ENCODE results near the gene ASTE1.
"Not testable (repeated sequence)": the region's sequence is repeated elsewhere in the genome, so short reads cannot be mapped to it uniquely, and the experiment has no call there.

ASTE1 gene, protein sequence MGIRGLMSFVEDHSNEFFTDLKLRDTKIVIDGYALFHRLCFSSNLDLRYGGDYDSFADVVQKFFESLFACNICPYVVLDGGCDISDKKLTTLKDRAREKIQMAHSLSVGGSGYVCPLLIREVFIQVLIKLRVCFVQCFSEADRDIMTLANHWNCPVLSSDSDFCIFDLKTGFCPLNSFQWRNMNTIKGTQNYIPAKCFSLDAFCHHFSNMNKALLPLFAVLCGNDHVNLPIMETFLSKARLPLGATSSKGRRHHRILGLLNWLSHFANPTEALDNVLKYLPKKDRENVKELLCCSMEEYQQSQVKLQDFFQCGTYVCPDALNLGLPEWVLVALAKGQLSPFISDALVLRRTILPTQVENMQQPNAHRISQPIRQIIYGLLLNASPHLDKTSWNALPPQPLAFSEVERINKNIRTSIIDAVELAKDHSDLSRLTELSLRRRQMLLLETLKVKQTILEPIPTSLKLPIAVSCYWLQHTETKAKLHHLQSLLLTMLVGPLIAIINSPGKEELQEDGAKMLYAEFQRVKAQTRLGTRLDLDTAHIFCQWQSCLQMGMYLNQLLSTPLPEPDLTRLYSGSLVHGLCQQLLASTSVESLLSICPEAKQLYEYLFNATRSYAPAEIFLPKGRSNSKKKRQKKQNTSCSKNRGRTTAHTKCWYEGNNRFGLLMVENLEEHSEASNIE

DNA sequence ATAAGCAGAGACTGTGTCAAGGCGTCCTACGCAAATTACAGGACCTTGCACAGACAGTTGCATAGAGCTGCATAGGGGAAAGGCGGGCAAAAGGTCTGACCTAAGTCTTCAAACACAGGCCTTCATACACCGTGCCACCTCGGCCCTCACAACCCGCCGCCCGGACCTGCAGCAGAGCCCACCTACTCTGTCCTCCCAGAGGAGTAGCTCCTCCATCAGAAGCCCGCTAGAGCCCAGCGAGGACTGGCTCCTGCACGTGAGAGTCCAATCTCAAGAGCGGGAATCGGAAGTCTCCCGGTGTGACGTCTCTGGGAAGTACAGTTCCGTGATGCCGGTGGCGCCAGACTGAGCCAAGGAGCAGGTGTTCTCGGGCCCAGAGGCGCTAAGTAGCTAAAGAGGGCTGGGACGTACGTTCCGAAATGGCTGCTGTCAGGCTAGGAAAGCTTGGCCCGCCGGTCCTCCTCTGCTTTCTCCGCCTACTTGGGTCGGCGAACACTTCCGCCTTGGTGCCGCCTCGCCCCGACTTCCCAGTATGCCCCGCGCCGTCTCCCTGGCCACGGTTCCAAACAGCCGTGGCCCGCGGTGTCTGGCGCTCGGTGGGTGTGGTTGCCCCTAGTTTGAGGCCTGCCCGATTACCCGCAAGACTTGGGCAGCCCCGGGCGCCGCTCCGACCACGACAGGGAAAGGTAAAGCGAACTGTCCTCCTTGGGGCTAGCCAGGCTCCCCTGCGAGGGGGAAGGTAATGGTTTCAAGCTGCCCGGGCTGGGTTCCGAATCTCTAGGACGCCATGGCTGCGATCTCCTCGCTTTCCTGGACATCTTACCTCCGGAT lies at the start of gene ASTE1, which contains the start of gene NEK11:
Gene ASTE1, minus strand, starts transcription at position 505 of the 831 bp plus-strand sequence. CDS start 1,519 bp downstream, outside the sequence.
Gene NEK11, plus strand, starts transcription at position 557 of the 831 bp plus-strand sequence. CDS start 2,832 bp downstream, outside the sequence.
- DNase-seq (ENCODE audit: low spot score): peak; percentile 90
- peak; percentile 50 for FAIRE-seq

DNA sequence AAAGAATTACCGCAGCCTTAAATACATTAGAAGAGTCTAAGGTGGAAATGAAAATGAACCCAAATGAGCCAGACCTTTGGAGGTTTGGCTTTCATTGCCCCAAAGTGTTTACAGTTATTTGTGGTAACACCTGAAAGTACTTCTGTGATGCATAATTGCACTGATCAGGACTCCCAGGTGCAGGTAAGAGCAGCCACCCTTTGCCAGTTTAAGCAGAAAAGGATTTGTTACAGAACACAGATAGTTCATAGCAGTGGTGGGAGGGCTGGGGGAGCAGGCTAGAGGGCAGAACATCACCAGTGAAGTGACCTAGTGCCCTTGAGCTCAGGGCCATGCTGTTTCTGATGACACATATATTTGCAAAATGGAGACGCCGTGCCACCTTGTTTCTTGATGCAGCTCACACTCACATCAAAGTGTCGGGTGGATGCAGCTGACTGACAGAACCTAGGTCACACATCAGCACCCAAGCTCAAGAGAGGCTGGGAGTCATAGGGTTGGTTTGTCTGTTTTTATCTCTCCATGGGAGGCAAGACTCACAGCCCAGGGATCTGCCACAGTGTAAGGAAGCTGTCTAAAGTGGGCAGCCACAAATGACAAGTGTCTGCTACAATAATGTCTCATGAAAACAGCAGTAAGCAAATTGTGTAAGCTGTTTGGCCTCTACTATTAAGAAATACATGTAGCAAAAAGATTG lies 49.2 kb upstream of the ASTE1 start:
- DNase-seq (ENCODE audit: low spot score): no peak
- FAIRE-seq: no peak

DNA sequence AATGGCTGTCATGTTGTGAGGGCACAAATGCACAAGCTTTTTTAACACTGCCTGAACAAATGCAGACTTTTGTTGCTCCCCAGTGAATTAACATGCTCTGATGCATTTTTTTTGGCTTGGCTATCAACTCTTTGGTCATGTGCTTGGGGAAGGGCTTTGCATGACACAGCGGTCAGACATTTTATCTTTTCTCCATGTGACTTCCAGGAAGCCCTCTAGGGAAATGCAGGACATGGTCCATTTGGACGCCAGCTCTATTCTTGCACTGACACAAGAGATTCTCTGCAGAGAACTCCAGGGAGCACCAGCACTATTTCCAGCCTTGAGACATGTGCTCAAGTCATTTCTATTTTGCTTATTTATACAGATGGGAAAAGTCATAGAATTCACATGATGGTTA lies 46.2 kb upstream of the ASTE1 start:
- no peak for DNase-seq (ENCODE audit: low spot score)

DNA sequence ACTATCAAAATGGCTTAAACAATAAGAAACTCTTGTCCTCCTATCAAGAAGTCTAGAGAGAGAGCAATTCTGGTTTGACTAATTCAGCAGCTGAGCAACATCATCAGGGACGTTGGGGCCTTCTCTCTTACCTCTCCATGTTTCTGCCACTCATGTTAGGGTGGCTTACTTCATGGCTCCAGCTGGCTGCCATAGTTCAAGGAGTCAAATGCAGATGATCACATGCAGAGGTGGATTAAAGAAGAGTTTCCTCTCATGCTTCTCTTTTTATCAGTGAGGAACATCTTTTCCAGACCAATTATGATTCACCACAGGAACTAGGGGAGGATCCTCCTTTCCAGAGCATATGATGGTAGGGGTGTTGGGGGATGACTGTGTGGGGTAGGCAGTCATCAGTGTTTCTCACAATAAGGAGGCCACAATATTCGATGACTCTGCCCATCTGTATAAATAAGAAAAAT lies 45.5 kb upstream of the ASTE1 start:
- FAIRE-seq: no peak
- DNase-seq (ENCODE audit: low spot score): no peak

More for the DNA sequence above, 46.2 kb upstream of the ASTE1 start:
- FAIRE-seq: no peak

DNA sequence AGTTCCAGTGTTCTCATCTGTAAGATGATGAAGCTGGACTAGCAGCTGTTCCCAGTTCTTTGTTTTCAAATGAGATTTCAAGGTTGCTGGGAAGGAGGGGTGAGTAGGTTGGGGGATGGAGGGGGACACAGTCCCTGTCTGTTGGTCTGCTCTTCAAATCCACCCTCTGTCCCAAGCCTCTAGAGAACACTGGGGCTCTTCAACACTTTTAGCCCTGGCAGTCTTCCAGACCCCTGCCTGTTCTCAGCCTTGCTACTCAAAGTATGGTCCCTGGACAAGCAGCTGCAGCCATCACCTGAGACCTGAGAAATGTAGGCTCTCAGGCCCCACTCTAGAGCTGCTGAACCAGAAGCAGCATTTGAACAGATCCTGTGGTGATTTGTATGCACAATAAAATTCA lies 41.4 kb upstream of the ASTE1 start:
- DNase-seq (ENCODE audit: low spot score) (no peak), FAIRE-seq (no peak)

DNA sequence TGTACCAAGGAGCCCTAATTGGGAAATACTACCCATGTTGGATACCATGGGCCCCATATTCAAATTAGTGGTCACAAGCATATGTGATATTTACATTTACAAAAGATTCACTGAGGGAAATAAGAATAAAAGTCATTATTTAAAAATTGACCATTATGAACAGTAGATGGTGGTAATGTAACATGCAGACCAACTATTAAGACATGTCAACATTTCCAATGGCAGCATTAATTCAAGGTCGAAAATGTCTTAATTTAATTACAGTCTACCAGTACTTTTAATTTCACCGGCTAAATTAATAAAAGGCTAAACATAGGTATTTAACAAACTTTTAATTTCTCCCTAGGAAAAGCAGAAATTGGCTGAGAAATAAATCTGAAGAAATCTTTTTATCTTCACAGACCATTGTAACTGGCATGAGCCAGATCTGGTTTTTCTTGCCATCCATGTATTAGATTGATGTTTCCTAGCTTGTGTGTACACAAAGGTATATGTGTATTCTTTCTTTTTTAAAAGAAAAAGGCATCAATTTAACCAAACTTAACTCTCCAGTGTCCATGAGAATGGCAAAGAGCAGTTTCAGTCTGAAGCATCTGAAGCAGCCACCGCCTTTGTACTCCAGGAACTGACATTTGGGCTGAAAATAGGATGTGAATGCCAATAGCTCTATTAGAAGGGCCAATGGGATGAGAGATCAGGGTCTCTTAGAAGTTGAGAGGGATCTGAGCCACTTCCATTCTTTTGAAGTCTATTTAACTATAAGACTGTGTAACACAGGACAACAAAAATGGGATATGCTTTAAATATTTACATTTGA lies 26.6 kb upstream of the ASTE1 start:
- no peak for DNase-seq (ENCODE audit: low spot score)
- FAIRE-seq: no peak

DNA sequence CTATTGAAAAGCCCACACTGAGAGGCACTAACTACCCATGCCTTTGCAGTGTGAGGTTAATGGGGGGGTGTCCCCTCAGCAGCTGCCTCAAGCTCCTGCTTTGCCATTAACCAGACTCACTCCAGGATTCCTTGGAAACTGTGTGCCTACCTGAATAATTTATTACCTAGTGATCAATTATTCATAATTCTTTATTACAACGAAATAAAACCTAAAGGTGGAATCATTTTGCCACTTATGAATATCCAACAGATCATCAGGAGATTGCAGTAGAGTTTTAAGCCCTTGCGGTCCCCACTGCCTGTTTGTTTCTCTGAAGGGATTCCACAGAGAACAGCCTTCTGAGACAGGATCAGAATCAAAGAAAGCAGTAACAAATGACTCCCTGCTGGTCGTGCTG lies 23.4 kb upstream of the ASTE1 start:
- FAIRE-seq (no peak), DNase-seq (ENCODE audit: low spot score) (no peak)

DNA sequence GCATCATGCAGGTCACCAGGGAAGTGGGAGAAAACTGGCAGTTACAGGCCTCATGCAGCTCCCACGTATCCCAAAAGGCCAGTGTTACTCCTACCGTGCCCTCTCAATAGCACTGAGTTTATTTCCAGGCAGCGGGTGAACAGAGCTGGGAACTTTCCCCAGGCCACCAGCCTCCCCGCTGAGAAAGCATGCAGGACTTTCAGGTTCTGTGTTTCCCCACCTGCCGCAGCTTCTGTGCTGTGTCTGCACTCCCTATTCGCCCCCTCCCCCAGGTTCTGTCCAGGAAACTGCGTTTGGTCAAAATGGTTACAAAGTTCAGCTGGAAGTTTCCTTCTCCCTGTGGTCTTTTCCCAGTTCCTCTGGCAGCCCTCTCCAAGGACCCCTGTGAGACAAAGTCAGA lies 21.4 kb upstream of the ASTE1 start:
- FAIRE-seq (no peak), DNase-seq (ENCODE audit: low spot score) (no peak)

DNA sequence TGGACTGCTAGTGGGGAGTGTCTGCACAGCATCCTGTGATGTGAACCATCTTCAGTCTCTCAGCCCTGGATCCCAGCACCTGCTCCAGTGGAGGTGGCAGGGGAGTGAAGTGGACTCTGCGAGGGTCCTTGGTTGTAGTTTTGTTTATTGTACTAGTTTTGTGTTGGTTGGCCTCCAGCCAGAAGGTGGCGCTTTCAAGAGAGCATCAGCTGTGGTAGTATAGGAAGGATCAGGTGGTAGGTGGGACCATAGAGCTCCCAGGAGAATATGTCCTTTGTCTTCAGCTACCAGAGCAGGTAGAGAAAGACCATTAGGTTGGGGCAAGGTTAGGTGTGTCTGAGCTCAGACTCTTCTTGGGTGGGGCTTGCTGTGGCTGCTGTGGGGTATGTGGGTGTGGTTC lies 21.0 kb upstream of the ASTE1 start:
- no peak for DNase-seq (ENCODE audit: low spot score)
- no peak for FAIRE-seq

DNA sequence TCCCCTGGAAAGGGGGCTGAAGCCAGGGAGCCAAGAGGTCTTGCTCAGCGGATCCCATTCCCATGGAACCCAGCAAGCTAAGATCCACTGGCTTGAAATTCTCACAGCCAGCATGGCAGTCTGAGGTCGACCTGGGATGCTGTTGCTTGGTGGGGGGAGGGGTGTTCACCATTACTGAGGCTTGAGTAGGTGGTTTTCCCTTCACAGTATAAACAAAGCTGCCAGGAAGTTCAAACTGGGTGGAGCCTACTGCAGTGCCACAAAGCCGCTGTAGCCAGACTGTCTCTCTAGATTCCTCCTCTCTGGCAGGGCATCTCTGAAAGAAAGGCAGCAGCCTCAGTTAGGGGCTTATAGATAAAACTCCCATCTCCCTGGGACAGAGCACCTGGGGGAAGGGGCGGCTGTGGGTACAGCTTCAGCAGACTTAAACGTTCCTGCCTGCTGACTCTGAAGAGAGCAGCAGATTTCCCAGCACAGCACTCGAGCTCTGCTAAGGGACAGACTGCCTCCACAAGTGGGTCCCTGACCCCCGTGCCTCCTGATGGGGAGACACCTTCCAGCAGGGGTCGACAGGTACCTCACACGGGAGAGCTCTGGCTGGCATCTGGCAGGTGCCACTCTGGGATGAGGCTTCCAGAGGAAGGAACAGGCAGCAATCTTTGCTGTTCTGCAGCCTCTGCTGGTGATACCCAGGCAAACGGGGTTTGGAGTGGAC lies 15.8 kb upstream of the ASTE1 start:
- not testable (repeated sequence) for DNase-seq (ENCODE audit: low spot score); FAIRE-seq

DNA sequence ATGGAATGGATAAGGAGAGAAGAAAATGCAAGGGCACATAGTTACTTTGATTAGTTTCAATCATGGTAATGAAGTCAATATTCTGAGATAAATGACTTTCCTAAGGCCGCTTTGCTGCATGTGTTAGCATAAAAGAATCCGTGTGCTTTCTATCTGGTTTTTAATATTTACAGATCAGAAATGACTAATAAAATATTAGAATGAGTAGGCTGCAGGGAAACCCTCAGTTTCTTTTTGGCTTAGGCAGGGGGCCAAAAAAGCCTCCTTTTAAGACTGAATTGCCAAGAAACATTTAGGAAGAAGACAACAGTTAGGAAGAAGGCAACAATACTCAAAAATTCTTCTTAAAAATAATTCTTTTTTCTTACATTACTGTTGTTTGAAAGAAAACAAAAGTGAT lies 11.7 kb upstream of the ASTE1 start:
- no peak for DNase-seq (ENCODE audit: low spot score)
- FAIRE-seq: no peak

DNA sequence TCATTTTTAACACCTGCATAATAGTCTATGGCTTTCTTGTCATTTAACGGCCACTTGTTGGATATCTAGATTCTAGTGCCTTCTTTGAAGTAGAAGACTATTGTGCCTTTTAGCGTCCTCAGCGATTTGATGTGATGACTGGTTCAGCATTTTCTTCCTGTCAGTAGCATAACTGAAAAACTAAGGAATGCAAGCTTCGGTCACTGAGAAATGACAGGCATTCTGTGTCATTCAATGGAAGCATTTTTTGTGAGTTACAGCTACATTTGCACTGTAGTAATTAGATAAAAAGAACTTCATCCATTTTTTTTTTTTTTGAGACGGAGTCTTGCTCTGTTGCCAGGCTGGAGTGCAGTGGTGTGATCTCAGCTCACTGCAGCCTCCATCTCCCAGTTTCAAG lies 10.4 kb upstream of the ASTE1 start:
- DNase-seq (ENCODE audit: low spot score) (peak; percentile 21), FAIRE-seq (no peak)

DNA sequence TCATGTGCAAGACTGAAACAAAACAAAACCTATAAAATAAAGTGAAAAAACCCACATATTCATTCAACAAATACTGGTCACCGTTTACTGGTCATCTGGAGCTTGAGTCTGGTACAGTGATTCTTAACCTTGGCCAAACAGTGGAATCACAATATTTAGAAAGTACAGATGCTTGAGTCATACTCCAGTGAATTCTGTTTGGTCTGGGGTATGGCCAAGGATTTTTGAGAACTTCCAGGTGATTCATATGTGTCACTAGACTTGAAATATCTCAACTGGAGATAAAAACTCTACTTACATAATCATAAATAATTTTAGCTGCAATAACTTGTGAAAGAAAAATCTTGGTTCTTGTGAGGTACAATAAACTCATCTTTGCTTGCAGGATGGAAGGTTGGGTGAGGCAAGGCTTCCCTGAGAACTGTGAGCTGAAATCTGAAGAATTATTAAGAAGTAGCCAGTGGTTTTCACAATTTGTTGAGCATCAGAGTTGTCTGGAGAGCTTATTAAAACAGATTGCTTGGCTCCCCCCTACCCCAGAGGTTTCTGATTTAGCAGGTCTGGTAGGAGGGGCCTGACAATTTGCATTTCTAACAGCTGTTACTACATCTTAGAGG lies 9.7 kb upstream of the ASTE1 start:
- FAIRE-seq (no peak), DNase-seq (ENCODE audit: low spot score) (peak; percentile 10)

DNA sequence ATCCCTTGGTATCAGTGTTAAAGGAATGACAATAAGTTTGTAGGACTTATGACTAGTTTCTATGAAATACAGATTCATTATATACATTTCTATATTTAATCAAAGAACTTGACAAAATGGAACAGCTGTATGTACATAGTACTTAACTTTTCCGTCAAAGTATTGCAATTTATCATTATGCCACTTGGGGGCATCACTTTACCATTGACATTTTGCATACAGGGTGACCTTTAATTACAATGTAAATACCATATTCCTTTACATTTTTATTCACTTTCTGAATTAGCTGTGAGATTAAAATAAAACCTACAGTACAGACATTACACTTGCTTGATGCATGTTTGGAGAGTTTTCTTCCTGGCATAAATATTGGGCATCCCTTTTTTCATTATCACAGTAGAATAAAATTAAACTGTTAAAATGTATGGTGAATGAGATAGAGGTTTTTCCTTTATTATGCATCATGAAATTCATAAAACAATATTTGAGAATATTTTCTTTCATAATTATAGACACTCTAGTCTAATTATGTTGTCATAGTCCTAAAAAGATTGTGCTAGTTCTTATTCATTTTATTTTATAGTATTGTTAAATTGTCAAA lies 7.0 kb upstream of the ASTE1 start:
- FAIRE-seq (no peak), DNase-seq (ENCODE audit: low spot score) (no peak)

DNA sequence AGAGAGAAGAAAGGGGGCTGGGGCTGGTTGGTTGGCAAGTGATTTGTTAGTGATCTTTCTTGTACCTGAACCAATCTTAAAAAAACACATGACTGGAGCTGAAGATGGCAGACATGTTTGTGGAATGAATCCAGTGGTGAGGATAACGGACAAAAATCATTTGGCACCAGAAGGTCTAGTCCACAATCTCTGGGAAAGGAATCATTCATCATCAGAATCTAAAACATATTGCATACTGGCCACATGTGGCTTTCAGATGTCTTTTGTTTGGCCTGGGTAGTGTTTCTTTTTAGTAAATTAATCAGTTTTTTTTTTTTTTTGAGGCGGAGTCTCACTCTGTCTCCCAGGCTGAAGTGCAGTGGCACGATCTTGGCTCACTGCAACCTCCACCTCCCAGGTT lies 5.0 kb upstream of the ASTE1 start:
- DNase-seq (ENCODE audit: low spot score) (no peak), FAIRE-seq (no peak)

DNA sequence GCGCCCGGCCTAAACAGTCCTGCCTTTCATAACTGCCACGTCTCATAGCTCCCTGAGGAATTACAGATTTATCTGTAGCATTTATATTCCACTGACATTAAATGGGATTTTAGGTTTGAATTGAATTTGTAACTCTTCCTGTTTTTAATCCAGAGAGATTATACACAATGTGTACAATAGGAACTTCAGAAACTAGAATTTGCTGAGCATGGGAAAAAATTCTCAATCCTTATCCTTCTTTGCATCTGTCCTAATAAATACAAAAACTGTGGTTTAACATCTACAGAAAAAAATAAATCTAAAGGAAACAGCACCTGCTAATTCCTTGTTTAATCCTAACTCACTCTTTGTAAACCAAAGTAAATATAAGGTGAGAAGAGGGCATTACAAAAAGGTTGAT lies 2.2 kb upstream of the ASTE1 start:
- no peak for FAIRE-seq
- no peak for DNase-seq (ENCODE audit: low spot score)

DNA sequence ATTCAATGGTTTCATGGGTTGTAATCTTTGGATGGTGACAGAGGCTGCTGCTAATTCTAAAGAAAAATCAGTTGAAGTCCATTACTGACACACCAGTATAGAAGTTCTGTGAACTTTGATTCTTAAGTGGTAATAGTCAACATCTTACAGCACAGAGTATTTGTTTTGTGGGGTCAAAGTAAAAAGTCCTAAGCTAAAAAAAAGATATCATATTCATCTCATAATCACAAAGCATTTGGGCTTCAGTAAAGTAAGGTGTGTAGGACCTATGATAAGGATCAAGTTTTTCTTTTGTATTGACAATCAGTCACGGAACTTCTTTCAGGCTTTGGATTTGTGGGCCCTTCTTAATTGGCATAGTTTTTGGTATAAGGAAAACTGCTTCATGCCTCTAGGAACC lies 1.1 kb downstream of the ASTE1 start:
- no peak for FAIRE-seq
- no peak for DNase-seq (ENCODE audit: low spot score)

DNA sequence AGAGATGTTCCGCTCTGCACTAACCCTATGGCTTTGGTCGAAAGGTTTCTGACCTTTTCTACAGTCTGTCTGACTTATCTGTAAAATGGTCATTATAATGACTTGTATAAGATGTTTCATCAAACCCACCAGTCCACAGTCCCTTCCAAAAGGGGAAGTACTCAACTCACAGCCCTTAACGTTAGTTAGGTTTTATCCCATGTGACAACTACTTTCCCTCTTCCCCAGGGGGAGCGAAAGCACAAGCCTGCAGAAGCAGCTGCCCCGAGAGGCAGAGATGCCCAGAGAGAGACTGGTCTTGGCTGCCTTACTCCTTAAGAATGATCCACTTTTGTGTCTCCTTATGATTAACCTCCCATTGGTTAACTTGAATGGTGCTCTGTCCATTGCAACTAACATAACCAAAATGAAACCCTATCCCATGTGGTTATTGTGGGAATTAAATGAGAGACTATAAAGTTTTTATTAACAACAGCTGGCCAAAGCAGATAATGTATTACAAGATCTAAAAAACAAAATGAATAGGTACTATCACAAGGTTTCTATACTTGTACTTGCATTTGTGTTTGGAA lies 6.4 kb downstream of the ASTE1 start:
- DNase-seq (ENCODE audit: low spot score) (no peak), FAIRE-seq (no peak)

Measured in urothelium cell line (cell line).